GM20000 (cell line): ENCODE measurements around the gene ARHGAP26.

ENCODE experiments used
- DNase-seq: peaks from one replicate; pipeline ENCODE4 v3.0.0; 2012; ENCODE audit warnings: low spot score
- CTCF ChIP-seq: IDR thresholded peaks from 2 replicates; pipeline ENCODE4 v1.5.1; 2012; ENCODE audit warnings: mild to moderate bottlenecking, control low read depth; ENCODE audit errors: extremely low read depth, missing control alignments

ARHGAP26 gene

DNA sequence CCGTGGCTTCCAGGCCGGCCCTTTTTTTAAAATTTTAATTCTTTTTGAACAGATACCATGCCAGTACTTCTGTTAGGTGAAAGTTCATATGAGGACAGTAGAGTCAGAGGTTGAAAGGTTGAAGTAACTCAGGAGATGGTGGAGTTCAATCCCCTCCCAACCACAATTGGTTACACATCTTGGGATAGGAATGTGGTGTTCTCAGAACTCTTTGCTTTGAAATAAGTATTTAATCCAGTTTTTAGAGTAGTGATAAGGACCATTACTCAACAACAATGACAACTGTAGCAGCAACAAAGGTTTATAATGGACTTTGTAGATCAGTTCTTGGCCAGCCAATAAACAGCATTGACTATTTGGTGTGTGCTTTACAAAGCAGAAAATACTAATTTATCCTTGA is 116.0 kb downstream of the ARHGAP26 start:
- DNase-seq, result no peak
- TF ChIP-seq CTCF, result no peak

GRCh38 chr5:142886956-142887355 is 116.8 kb downstream of the ARHGAP26 start:
- DNase-seq, result no peak
- no peak for TF ChIP-seq CTCF

DNA sequence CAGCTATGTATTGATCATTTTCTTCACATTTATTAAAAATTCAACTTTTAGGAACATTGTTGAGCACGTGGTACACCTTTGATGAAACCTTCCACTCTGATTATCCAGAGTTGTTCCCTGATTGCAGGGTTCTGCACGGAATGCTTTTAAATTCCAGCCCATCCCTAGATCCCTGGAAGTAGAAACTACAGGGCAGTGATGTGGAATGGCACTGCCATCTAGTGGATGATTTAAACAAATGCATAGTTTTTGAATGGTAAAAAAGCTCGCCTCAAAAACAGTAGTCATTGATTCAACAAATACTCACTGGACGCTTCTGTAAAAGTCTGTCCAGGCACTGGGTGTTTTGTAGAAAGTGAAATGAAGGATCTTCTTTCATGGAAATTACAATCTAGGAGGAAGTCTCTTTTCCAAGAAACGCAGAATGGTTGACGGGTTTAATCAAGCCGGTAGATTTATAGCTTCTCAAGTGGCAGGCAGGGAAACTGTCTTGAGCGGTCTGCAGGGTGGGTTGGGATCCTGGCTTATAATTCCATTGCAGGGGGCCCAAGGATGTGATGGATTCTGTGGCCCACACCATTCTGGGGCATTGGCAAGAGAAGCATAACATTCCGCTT is 118.4 kb downstream of the ARHGAP26 start:
- peak; percentile 44 for TF ChIP-seq CTCF
- peak; percentile 27 for DNase-seq

DNA sequence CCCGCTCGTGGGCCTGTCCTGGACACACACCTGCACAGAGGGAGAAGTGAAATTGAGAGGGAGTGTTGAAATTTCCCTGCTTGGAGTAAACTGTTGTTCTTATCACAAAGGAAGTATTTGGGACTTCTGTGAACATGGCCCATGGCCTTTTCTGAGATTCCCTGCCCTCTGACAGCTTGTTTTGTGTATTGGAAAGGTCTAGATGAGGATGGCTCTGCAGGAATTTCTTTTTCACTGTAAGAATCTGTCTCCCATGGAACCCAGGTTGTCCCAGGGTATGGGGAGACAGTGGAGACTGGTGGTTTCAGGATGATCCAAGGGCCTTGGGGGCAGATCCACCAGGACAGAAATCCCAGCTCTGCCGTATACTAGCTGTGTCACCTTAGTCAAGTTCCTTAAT is 121.8 kb downstream of the ARHGAP26 start:
- DNase-seq, result no peak
- TF ChIP-seq CTCF, result no peak

DNA sequence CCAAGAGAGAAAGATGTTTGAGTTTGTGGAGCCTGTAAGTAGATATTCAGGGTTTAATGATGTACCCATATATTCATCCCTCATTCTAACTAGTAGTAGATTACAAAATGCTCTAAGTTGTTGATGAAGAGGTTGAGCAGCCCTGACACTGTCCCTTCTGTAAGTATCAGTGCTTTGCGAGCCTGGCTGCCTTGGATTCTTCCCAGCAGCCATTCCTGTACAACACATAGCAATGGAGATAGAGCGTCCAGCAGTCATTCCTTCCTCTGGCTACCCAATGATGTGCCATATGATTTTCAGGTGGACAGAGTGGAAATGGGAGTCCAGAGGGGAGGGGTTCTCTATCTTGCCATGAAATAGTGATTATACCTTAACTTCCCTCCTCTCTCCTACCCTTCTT is 124.1 kb downstream of the ARHGAP26 start:
- TF ChIP-seq CTCF, result no peak
- no peak for DNase-seq

DNA sequence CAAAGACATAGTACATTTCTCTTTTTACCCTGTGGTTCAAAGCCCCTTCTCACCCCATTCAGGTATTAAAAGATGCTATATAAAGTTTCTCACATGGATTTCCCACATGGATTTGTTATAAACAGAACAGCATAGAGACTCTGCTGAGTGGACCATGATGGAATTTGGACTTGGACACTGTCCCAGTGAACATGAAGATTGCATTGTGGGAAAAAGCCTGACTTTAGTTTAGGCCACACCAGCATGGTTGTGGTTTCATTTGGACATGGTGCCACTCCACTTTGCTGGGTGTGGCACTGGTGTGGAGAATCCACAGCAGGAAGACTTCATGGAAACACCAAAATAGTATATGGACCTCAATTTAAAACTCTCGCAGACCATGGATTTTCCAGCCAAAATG is 124.6 kb downstream of the ARHGAP26 start:
- DNase-seq, result no peak

More for the DNA sequence above, 124.6 kb downstream of the ARHGAP26 start:
- TF ChIP-seq CTCF, result no peak
